ENCODE data around the gene BDNF. TPM values are rescaled to one million over a fixed set of nuclear protein-coding genes. Genes with fewer than 3 reads are reported as not detected.

Gene BDNF
- polyA plus RNA-seq, 1 donor from 2014 or later = not detected

GRCh38 chr11:27621405-27622161 lies 78.7 kb downstream of the BDNF start:
- no peaks in the 10 kb centered on the region for H4K20me1 ChIP-seq (ENCODE audit: insufficient read depth)
- no peaks in the 10 kb centered on the region for H3K9me2 ChIP-seq (ENCODE audit: insufficient read depth, low read length)
- H3K4me3 ChIP-seq (ENCODE audit: low read length) = no peak overlapping the region
- H3K9me3 ChIP-seq (ENCODE audit: low read length) = no peaks in the 10 kb centered on the region
- H3K79me2 ChIP-seq (replicated peaks; ENCODE audit: insufficient read depth, low read length) = no peaks in the 10 kb centered on the region
- TF ChIP-seq EP300 (conservative IDR thresholded peaks at IDR 0.05; ENCODE audit: poor library complexity, severe bottlenecking) (no peak), SMC3 (conservative IDR thresholded peaks at IDR 0.05; ENCODE audit: poor library complexity) (no peak), RAD21 (conservative IDR thresholded peaks at IDR 0.05) (no peak), EZH2 (IDR thresholded peaks at IDR 0.05; ENCODE audit: borderline replicate concordance, insufficient read depth, low read length, poor library complexity, severe bottlenecking) (no peak), TAF1 (IDR thresholded peaks at IDR 0.05; ENCODE audit: low read depth) (no peak), CTCF (IDR thresholded peaks at IDR 0.05; ENCODE audit: poor library complexity, severe bottlenecking) (no peak)
- TF ChIP-seq, protein P1, sequence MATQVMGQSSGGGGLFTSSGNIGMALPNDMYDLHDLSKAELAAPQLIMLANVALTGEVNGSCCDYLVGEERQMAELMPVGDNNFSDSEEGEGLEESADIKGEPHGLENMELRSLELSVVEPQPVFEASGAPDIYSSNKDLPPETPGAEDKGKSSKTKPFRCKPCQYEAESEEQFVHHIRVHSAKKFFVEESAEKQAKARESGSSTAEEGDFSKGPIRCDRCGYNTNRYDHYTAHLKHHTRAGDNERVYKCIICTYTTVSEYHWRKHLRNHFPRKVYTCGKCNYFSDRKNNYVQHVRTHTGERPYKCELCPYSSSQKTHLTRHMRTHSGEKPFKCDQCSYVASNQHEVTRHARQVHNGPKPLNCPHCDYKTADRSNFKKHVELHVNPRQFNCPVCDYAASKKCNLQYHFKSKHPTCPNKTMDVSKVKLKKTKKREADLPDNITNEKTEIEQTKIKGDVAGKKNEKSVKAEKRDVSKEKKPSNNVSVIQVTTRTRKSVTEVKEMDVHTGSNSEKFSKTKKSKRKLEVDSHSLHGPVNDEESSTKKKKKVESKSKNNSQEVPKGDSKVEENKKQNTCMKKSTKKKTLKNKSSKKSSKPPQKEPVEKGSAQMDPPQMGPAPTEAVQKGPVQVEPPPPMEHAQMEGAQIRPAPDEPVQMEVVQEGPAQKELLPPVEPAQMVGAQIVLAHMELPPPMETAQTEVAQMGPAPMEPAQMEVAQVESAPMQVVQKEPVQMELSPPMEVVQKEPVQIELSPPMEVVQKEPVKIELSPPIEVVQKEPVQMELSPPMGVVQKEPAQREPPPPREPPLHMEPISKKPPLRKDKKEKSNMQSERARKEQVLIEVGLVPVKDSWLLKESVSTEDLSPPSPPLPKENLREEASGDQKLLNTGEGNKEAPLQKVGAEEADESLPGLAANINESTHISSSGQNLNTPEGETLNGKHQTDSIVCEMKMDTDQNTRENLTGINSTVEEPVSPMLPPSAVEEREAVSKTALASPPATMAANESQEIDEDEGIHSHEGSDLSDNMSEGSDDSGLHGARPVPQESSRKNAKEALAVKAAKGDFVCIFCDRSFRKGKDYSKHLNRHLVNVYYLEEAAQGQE (IDR thresholded peaks at IDR 0.05; ENCODE audit: borderline replicate concordance) = no peak
- no peak overlapping the region for H2AFZ ChIP-seq (ENCODE audit: low read depth, low read length)
- H3K27me3 ChIP-seq (ENCODE audit: insufficient read depth, low read depth, low read length) = no peaks in the 10 kb centered on the region
- H3F3A ChIP-seq (ENCODE audit: insufficient read depth, low read length, poor library complexity, severe bottlenecking) = no peaks in the 10 kb centered on the region
- H3K27ac ChIP-seq (ENCODE audit: low read length) = no peak overlapping the region
- H3K4me2 ChIP-seq (ENCODE audit: low read length) = no peak overlapping the region
- no peaks in the 10 kb centered on the region for H3K36me3 ChIP-seq (ENCODE audit: insufficient read depth, low read length)
- no peak overlapping the region for H3K9ac ChIP-seq (ENCODE audit: low read length)

DNA sequence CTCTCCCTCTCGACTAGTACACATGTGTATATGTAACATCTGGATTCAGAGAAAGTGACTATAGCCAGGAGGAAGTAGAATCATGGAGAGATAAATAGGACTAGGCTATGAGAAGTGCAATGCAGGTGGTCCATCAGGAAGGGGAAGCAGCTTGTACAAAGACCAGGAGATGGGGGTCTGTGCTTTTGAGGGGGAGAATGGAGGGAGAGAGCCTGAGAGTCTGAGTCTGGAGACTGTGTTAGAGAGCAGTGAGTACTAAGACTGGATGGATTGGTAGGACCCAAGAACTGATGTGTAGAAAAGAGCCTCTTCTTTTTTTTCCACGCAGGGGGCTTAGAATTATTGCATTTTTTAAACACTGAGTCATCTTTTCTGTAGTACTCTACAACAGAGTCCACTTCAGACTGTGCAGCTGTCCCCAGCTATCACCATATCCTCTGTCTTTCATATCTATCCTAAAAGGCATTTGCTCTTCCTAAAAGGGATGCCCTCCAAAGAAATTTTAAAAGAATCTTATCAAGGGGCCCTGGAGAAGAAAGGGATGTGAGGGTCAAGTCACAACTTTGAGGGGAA lies 80.4 kb downstream of the BDNF start:
- no peaks in the 10 kb centered on the region for H3F3A ChIP-seq (ENCODE audit: insufficient read depth, low read length, poor library complexity, severe bottlenecking)
- H3K9me3 ChIP-seq (ENCODE audit: low read length) = no peaks in the 10 kb centered on the region
- H3K27ac ChIP-seq (ENCODE audit: low read length) = no peak overlapping the region
- H3K4me3 ChIP-seq (ENCODE audit: low read length) = no peak overlapping the region
- H4K20me1 ChIP-seq (ENCODE audit: insufficient read depth) = no peaks in the 10 kb centered on the region
- no peaks in the 10 kb centered on the region for H3K36me3 ChIP-seq (ENCODE audit: insufficient read depth, low read length)
- no peaks in the 10 kb centered on the region for H3K9me2 ChIP-seq (ENCODE audit: insufficient read depth, low read length)
- no peak for TF ChIP-seq POLR2AphosphoS5 (IDR thresholded peaks at IDR 0.05)
- no peak for TF ChIP-seq TAF1 (IDR thresholded peaks at IDR 0.05; ENCODE audit: low read depth)
- no peak for TF ChIP-seq MXI1 (conservative IDR thresholded peaks at IDR 0.05; ENCODE audit: poor library complexity, severe bottlenecking)
- TF ChIP-seq, protein P1 (IDR thresholded peaks at IDR 0.05; ENCODE audit: borderline replicate concordance) = no peak
- TF ChIP-seq RAD21 (conservative IDR thresholded peaks at IDR 0.05) = no peak
- TF ChIP-seq EP300 (conservative IDR thresholded peaks at IDR 0.05; ENCODE audit: poor library complexity, severe bottlenecking) = no peak
- no peak overlapping the region for H2AFZ ChIP-seq (ENCODE audit: low read depth, low read length)
- H3K9ac ChIP-seq (ENCODE audit: low read length) = no peak overlapping the region
- H3K4me2 ChIP-seq (ENCODE audit: low read length) = no peak overlapping the region
- no peaks in the 10 kb centered on the region for H3K79me2 ChIP-seq (replicated peaks; ENCODE audit: insufficient read depth, low read length)
- no peaks in the 10 kb centered on the region for H3K27me3 ChIP-seq (ENCODE audit: insufficient read depth, low read depth, low read length)

Data from neural cell (in vitro differentiated cells).